Prostate gland (tissue), 2 donors: ENCODE data around the gene BANP. TPM values are rescaled to one million over a fixed set of nuclear protein-coding genes. Genes with fewer than 3 reads are reported as not detected.

ENCODE experiments used
- DNase-seq: peaks from one replicate; pipeline ENCODE4 v3.0.0-alpha.2; 2019; ENCODE audit warnings: low spot score
- H3K27ac ChIP-seq, 2 donors: fragments of 200-600 bp; sonication (generic); 2 replicates each; pipeline ENCODE4 v1.5.1; 2017 to 2019
- H3K27me3 ChIP-seq: fragments of 200-600 bp; sonication (generic); replicated peaks from 2 replicates; pipeline ENCODE4 v1.5.1; 2019; ENCODE audit not compliant: insufficient read depth
- H3K36me3 ChIP-seq, 2 donors: fragments of 200-600 bp; sonication (generic); 1 replicate in 1 of 2; 2 replicates in 1 of 2; pipeline versions ENCODE4 v1.5.1 to v1.8.1; 2017 to 2019
- H3K4me1 ChIP-seq: fragments of 200-600 bp; sonication (generic); replicated peaks from 2 replicates; pipeline ENCODE4 v1.5.1; 2019
- H3K4me3 ChIP-seq, 2 donors: fragments of 200-600 bp; sonication (generic); 2 replicates each; pipeline ENCODE4 v1.5.1; 2017 to 2019
- H3K9me3 ChIP-seq: fragments of 200-600 bp; sonication (generic); 2 replicates; pipeline ENCODE4 v1.5.1; 2017
- POLR2A ChIP-seq: fragments of 450-650 bp; IDR thresholded peaks from one replicate; pipeline ENCODE4 v1.6.1; 2016; ENCODE audit warnings: antibody characterized with exemption, mild to moderate bottlenecking
- POLR2AphosphoS5 ChIP-seq: sonication (generic); formaldehyde crosslinking; IDR thresholded peaks from one replicate; pipeline ENCODE4 v1.6.1; 2017; ENCODE audit warnings: antibody characterized with exemption
- WGBS: methylation state at CpG from one replicate; pipeline ENCODE4 v1.1.5; 2018; 5-methylcytosine and 5-hydroxymethylcytosine counted together
- intact Hi-C: fragments of 100-400 bp; cut with DNase I; formaldehyde crosslinking; loops from one replicate; pipeline ENCODE4 v1.14.2; 2022
- total RNA-seq, 2 donors: library from RNA; depleted of rRNA; stranded (reverse); fragments of >200 nt; gene quantifications; one replicate each; pipeline ENCODE4 v1.1.0, GENCODE V29; 2016
- TF ChIP-seq, protein P1 (sequence below), 4 experiments: fragments of 200-600 bp in 2 of 4; fragments of 450-650 bp in 2 of 4; sonication (generic) in 2 of 4; IDR thresholded peaks; 1 replicate in 3 of 4; 2 replicates in 1 of 4; pipeline ENCODE4 v1.5.1; 2016 to 2019; ENCODE audit warnings: antibody characterized with exemption in 4 of 4, mild to moderate bottlenecking in 2 of 4, moderate library complexity in 2 of 4

The BANP gene
- total RNA-seq, 2 donors from 2014 or later: 32.2 to 47.3 TPM

DNA sequence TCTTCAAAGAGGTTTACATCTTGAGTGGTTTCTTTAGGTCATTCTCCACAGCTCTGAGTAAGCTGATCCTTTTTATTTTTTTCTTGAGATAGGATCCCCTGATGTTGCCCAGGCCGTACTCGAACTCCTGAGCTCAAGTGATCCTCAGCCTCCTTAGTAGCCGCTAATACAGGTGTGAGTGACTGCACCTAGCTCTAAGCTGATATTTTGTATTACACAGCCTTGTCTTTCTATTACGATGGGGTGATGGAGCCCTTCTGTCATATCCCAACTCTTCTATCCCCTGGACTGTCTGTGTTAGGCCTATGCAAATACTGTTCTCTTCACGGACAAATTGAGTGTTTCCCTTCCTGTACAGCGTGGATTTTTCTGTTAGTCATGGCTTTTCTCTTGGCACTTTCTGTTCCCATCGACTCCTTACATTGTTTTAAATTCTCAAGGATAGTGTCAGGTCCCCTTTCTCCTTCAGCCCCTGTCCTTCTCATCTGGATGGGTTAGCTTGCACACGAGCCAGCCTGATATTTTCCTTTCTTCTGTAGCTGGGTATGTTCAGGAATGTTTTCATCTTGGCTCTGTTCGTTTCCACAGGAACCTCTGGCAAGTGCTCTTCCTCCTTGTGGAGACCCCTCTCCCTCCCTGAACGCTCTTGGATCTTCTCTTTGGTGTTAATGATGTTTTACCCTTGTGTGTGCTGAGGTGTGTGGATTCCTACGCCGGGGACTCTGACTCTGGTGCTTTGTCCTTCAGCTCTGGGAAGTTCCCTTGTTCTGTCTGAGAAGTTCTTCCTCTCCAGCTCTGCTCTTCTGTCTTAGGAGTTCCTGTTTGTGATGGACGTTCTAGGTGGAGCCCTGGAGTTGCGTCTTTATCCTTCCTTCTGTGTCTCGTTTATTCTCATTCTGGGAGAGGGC, 2.3 kb downstream of the BANP start:
- Histone ChIP-seq H3K4me1 (peaks cover 7% of the 10 kb centered on the region), H3K9me3 (no peaks in the 10 kb centered on the region)
- WGBS: 68% methylated on average over 15 of the region's 15 CpGs

GRCh38 chr16:87954361-87954760, 3.1 kb downstream of the BANP start:
- Histone ChIP-seq H3K4me1 (peaks cover 7% of the 10 kb centered on the region), H3K4me3 (no peak overlapping the region), H3K27me3 (no peaks in the 10 kb centered on the region), H3K36me3 (no peaks in the 10 kb centered on the region), H3K9me3 (no peaks in the 10 kb centered on the region), H3K27ac (peak overlapping the region in 1 of 2 donors; percentile 97)
- intact Hi-C loops: loop anchor here (10.0 kb wide), 1 partner anchor 580 kb away; no protein-coding TSS in a partner anchor
- no peak for DNase-seq
- TF ChIP-seq POLR2AphosphoS5 (no peak), POLR2A (no peak)
- TF ChIP-seq, protein P1, sequence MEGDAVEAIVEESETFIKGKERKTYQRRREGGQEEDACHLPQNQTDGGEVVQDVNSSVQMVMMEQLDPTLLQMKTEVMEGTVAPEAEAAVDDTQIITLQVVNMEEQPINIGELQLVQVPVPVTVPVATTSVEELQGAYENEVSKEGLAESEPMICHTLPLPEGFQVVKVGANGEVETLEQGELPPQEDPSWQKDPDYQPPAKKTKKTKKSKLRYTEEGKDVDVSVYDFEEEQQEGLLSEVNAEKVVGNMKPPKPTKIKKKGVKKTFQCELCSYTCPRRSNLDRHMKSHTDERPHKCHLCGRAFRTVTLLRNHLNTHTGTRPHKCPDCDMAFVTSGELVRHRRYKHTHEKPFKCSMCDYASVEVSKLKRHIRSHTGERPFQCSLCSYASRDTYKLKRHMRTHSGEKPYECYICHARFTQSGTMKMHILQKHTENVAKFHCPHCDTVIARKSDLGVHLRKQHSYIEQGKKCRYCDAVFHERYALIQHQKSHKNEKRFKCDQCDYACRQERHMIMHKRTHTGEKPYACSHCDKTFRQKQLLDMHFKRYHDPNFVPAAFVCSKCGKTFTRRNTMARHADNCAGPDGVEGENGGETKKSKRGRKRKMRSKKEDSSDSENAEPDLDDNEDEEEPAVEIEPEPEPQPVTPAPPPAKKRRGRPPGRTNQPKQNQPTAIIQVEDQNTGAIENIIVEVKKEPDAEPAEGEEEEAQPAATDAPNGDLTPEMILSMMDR (IDR thresholded peaks at IDR 0.05): no peak
- 63% methylated on average over 14 of the region's 14 CpGs for WGBS

More for the DNA sequence above, 2.3 kb downstream of the BANP start:
- Histone ChIP-seq H3K4me3 (no peak overlapping the region), H3K36me3 (no peaks in the 10 kb centered on the region), H3K27me3 (no peaks in the 10 kb centered on the region), H3K27ac (peak overlapping the region in 1 of 2 donors; percentile 97)
- TF ChIP-seq POLR2A: no peak
- TF ChIP-seq POLR2AphosphoS5: no peak
- TF ChIP-seq, protein P1 (IDR thresholded peaks at IDR 0.05): no peak
- intact Hi-C loops: loop anchor here (10.0 kb wide), 1 partner anchor 581 kb away; no protein-coding TSS in a partner anchor
- DNase-seq: no peak

DNA sequence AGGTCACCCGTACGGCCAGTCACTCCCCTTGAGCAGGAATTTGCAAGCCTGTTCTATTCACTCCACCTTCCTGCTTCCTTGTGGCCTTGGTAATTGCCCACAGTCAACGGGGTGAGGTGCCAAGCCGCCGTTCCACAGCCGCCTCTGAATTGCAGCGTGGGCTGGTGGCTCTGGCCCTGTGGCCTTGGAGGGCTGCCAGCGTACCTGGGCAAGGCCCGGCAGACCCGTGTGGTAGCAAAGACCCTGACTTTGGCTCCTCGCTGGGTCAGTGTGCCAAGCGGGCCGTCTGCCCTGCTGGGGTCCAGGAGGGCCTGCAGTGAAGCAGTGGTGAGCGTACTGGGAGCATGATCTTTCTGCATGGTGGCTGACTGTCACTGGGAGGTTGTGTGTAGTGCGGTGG, 3.6 kb downstream of the BANP start:
- 67% methylated on average over 15 of the region's 15 CpGs for WGBS
- Histone ChIP-seq H3K9me3 (no peaks in the 10 kb centered on the region), H3K27ac (no peak overlapping the region), H3K27me3 (no peaks in the 10 kb centered on the region), H3K36me3 (no peaks in the 10 kb centered on the region), H3K4me1 (peaks cover 7% of the 10 kb centered on the region), H3K4me3 (no peak overlapping the region)
- DNase-seq: no peak
- intact Hi-C loops: loop anchor here (10.0 kb wide), 1 partner anchor 580 kb away; no protein-coding TSS in a partner anchor
- TF ChIP-seq POLR2AphosphoS5: no peak
- TF ChIP-seq, protein P1 (IDR thresholded peaks at IDR 0.05): no peak
- TF ChIP-seq POLR2A: no peak

GRCh38 chr16:87955302-87956097, 4.3 kb downstream of the BANP start:
- TF ChIP-seq, protein P1 (IDR thresholded peaks at IDR 0.05): no peak
- no peak for TF ChIP-seq POLR2AphosphoS5
- TF ChIP-seq POLR2A: no peak
- H3K36me3 ChIP-seq: no peaks in the 10 kb centered on the region
- H3K27ac ChIP-seq: no peak overlapping the region
- H3K27me3 ChIP-seq: no peaks in the 10 kb centered on the region
- no peak overlapping the region for H3K4me3 ChIP-seq
- 78% methylated on average over 18 of the region's 18 CpGs for WGBS
- no peak for DNase-seq
- no peaks in the 10 kb centered on the region for H3K9me3 ChIP-seq
- intact Hi-C loops: loop anchor here (10.0 kb wide), 1 partner anchor 579 kb away; no protein-coding TSS in a partner anchor
- H3K4me1 ChIP-seq: peaks cover 7% of the 10 kb centered on the region
